Measurements from ENCODE around the gene BAAT.
"Not testable (repeated sequence)": the region's sequence is repeated elsewhere in the genome, so short reads cannot be mapped to it uniquely, and the experiment has no call there.

BAAT gene

DNA sequence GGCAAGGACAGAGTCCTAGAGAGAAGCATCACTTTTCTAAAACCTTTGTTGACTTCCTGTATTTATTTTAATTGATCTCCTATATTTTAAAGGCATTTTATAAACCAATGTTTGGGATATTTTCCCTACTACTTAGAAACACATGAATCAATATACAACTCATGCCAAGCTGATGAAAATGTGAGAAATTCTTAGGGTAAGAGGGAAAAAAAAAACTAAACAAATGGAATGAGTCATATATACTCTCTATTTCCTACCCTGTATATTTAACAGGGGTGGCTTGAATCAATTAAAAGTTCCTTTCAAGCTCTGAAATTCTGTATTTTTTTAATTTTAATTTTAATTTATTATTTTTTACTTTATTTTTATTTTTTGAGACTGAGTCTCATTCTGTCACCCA is 19.6 kb downstream of the BAAT start:
- no peak for DNase-seq (ENCODE audit: low read depth in 1 of 2, low spot score in 1 of 2)

DNA sequence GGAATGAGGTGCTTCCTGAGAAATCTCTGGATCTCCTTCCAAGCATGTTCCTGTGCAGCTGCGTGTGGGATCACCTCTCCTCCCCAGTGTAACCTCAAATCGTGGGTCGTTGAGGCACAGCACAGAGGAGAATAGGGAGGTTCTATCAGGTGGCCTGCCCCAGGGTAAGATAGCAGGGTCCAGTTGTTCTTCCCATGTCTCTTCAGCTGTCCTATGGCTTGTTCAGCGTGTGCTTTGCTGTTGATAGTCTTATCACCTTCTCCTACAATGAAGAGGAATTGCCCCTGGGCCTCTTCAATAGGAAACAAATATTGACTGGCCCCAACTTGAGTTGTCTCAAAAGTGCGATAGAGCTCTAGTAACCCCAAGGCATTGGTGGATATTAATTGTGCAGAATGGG is 22.4 kb downstream of the BAAT start:
- DNase-seq (ENCODE audit: low read depth in 1 of 2, low spot score in 1 of 2): no peak

DNA sequence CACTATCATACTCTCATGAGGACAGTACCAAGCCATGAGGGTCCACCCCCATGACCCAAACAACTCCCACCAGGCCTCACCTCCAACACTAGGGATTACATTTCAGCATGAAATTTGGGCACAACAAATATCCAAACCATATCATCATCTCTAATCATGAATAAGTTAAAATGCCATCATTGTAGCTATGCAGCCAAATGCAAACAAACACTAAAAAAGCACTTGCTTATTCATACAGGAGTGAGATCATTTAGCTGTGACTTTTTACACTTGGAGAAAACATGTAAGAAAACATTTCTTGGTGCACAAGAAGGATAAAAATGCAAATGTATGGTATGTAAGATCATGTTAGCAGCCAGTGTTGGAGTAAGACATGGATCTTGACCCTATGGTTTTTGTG is 24.2 kb downstream of the BAAT start:
- DNase-seq (ENCODE audit: low read depth in 1 of 2, low spot score in 1 of 2): no peak

DNA sequence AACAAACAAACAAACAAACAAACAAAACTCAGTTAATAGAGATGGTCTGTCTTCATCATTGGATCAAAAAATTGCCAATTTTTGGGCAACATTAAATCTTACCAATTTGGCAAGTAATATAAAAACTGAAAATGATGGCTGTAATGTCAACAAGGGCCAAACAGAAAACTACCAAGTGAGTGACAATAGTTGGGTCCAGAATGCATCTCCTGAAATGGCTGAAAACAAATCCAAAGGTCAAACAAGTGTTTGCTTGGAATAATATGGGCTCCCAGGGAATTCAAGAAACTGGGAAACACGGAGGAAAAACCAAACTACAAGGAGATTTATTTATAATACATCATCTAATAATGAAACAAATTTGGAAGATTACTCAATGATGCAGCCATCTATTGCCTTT is 25.1 kb downstream of the BAAT start:
- DNase-seq (ENCODE audit: low read depth in 1 of 2, low spot score in 1 of 2): no peak

DNA sequence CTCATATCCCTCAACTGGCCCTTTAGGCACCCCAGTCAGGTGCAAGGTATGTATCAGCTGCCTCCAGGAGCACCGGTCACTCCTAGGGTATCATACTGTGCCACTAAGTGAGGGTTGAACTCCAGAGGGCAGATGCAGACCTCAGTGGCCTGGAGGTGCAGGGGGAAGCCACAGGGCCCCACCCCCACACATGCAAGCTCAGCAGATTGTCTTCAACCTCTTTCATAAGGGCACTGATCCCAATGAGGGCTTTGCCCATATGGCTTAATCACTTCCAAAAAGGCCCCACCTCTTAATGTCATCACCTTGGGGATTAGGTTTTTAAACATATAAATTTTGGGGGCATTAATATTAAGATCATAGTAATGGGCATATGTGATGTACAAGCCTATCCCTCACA is 28.2 kb downstream of the BAAT start:
- no peak for DNase-seq (ENCODE audit: low read depth in 1 of 2, low spot score in 1 of 2)

DNA sequence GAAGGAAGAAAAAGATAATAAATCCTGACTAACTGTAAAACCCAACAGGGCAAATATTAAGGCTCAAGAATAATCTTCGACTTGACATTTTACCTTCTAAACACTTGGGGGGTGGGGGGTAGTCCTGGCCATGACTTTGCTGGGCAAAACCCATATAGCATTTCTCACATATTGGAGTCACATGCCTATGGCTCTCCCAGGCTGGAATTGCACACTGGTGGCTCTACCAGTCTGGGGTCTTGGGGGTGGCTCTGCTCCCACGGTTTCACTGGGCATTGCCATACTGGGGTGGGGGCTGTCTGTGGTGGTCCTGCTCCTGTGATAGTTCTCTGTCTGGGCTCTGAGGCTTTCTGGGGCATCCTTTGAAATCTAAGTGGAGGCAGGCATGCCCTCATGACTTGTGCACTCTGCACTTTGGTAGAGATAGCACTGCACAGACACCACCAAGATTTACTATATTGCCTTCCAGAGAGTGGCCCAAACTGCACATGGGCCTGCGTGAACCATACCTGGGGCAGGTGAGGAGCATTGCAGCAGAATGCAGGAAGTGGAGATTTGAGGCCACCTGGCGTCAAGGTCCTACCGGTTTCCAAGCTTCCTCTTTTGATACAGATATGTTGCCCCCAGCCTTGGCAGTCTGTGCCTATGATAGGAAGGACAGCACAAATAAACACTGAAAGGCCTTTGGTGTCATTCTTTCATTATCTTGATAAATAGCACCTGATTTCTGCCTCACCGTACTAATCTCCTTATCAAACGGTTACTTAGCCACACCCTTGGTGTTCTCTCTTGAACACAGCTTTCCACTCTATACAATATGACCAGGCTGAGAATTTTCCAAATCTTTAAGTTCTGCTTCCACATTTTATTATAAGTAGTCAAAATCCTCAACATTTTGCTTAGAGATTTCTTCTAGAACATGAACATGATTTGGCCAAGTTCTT is 29.8 kb downstream of the BAAT start:
- DNase-seq (ENCODE audit: low read depth in 1 of 2, low spot score in 1 of 2): no peak

DNA sequence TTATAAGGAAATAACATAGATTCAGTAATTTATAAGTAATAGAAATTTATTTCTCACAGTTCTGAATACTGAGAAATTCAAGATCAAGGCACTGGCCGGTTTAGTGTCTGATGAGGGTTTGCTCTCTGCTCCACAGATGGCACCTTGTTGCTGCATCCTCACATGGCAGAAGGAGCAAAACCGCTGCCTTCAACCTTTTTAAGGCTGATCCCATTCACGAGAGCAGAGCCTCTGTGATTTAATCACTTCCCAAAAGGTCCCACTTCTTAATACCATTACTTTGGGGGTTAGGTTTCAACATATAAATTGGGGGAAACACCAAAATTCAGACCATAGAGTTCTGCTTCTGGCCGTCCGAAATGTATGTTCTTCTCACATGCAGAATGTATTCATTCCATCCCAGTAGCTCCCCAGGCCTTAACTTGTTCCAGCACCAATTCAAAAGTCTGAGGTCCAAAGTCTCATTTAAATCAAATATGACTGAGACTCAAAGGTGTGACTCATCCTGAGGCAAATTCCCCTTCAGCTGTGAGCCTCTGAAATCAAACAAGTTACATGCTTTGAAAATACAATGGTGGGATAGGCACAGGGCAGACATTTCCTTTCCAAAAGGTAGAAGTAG is 30.6 kb downstream of the BAAT start:
- DNase-seq (ENCODE audit: low read depth in 1 of 2, low spot score in 1 of 2): no peak

DNA sequence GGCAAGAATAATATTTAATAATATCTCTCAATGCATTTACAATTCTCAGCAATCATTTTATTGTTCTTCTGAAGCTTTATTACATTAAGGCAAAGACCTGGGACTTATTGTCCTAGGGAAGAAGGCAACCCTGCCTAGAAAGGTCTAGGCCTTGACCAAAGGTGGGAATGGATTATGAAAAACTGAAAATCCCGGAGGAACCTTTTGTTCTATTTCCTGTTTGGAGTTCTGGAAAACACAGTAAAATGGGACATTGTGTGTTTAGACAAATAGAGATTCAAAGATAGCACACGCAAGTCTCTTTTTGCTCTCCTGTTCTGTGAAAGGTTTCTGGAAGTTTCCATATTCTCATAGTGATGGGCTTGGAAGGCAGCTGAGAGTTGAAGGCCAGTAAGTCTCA is 31.1 kb downstream of the BAAT start:
- no peak for DNase-seq (ENCODE audit: low read depth in 1 of 2, low spot score in 1 of 2)

DNA sequence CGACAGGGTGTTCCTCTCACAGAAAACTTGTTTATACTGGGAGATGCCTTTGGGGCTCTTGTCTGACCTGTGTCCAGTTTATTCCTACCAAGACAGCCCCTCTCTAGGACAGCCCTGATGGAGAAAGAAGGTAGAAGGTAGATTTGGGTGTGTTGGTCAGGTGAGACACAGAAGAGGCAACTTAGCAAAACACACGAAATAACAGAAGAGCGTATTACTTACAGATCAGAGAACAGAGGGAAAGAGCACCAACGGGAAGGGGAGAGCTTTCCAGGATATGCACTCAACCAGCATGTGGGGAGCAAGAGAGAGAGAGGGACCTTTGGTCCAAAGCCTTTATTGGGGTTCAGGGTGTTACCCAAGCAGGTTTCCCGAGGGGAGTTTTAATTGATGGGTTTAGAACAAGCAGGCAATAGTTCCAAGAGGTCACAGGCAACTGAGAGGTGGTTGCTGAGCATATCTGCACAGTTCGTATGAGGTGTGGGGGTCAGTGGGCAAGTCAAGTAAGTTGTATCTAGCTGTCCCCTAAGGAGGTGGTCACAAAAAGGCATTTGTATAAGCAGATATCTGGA is 31.8 kb downstream of the BAAT start:
- DNase-seq (ENCODE audit: low read depth in 1 of 2, low spot score in 1 of 2): no peak

DNA sequence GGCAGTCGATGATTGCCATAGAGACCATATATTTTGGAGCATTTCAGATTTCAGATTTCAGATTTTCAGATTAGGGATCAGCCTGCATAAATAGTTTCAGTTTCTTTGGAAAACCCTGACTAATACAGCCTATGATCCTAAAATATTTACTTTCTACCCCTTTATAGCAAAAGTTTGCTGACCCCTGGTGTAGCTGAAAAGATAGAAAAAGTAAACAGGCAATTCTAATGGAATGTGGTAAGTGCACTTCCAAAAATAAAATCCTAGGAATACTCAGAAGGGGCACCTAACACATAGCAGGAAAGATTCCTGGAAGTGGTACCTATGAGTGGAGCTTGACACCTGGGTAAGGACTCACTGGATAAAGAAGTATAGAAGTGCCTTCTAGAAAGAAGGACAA is 34.5 kb downstream of the BAAT start:
- DNase-seq (ENCODE audit: low read depth in 1 of 2, low spot score in 1 of 2): no peak

DNA sequence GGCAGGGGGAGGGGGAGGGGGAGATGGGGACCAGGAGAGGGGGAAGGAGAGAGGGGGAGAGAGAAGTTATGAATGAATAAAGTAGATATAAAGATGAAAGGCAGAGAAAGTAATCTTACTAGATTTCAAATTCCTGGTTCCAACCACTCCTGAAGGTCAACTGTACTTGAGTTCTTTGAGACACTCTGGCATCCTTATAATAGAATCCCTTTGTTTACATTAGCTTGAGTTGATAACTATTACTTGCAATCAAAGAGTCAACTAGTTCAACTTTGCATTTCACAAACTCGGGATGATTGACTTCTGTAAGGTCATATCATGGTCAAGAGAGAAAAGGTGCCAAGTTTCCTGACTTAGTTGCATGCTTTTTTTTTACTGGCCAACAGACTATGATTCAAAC is 42.2 kb downstream of the BAAT start:
- no peak for DNase-seq (ENCODE audit: low read depth in 1 of 2, low spot score in 1 of 2)

DNA sequence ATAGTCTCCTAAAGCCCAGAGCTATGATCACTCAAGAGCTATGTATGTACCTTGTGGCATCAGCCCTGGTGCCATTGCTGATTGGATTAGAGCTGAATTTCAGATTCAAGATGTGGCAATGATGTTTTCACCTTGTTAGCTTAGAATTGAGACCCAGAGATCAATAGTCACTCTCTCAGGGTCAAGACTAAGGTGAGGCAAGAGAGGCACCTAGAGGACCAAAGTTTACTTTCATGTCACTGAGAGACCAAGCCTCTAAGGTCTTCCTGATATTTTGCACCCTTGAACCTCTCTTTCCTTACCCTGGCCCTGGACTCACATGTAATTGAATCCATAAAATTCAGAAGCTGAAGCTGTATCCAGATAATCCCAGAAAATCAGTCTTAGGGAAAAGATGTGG is 42.8 kb downstream of the BAAT start:
- DNase-seq (ENCODE audit: low read depth in 1 of 2, low spot score in 1 of 2): no peak

DNA sequence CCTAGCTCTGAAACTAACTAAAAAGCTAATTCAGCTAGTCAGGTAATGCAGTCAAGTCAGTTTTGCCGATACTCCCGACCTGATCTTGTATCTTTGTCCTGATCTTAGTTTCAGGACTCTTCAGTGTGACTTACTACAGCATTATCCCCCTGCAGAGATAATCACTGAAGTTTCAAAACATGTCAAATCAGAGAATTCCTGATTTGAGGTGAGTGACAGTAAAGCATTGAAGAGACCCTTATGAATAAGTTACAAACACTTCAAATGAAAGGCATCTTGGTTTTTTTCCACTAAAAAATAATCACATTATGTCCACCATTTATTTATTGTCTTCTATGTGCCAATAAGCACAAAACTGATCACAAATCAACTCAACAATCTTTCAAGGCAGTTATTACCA is 47.6 kb downstream of the BAAT start:
- DNase-seq (ENCODE audit: low read depth in 1 of 2, low spot score in 1 of 2): no peak

DNA sequence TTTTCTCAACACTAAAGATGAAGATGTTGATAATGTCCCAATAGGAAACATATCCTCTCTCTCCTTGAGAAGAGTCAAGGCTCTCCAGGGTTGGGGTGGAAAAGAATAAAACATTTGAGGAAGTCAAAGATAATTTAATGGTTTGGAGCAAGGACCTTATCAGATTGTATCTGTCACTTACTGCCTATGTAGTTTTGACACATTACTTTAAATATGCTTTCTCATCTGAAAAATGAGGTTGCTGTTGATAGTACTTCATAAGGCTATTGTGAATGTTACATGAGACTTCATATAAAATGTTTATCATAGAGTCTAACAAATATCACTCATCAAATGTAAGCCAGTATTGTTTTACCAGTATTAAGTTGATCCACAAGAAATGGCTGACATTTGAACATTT is 48.7 kb downstream of the BAAT start:
- no peak for DNase-seq (ENCODE audit: low read depth in 1 of 2, low spot score in 1 of 2)

DNA sequence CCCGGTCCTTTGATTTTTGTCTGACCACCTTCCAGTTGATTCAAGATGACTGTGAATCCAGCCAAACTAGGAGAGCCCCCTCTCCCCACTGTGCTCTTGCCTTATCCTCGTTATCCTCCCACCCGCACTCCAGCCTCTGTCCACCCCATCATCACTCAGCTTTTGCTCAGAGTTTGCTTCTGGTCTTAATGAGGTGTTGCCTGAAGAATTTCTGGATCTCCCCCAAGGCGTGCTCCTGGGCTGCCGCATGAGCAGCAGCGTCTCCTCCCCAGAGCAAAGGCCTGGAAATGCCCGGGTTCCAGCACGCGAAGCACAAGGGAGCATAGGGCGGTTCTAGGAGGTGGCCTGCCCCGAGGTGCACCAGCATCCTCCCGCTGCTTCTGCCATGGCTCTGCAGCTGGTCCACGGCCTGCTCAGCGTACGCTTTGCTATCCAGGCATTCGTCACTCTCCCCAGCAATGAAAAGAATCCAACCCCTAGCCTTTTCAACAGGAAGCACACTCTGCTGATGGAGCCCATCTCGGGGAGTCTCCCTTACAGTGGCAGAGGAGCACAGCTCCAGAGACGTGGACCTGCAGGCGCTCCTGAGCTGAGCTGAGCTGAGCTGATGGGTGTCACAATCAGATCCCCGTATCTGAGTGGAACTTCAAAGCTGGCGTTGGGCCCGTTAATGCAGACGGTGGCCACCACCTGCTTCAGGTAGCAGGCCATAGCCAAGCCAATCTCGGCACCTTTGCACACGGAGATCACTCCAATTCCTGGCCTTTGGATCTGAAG is 50.7 kb downstream of the BAAT start:
- no peak for DNase-seq (ENCODE audit: low read depth in 1 of 2, low spot score in 1 of 2)

DNA sequence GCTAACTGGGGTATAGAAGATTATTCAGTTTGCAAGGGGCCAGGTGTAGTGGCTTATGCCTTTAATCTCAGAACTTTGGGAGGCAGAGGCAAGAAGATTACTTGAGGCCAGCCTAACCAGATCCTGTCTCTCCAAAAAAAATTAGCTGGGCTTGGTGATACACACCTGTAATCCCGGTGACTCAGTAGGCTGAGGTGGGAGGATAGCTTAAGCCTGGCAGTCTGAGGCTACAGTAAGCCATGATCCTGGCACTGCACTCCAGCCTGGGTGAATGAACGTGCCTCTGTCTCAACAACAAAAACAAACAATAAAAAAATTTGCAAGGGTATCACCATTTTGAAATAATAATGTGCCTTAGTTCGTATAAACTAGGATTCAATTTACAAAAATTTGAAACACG is 51.3 kb downstream of the BAAT start:
- DNase-seq (ENCODE audit: low read depth in 1 of 2, low spot score in 1 of 2): no peak

DNA sequence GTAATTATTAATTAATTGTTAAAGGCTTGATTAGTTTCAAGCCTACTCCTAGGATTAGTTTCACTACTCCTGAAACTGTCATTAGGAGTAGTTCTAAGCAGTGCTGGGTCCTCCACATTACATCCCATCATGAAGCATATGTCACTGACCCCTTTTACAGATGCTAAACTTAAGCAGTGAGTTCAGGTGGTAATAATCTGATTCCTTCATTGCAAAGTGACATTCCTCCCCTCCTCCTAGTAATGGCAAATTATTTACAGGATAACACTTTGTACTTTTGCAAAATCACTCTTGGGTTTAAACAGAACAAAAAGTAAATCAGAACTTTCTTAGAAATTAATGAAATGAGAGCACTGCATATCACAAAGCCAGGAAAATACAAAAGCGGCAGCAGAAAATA is 52.4 kb downstream of the BAAT start:
- no peak for DNase-seq (ENCODE audit: low read depth in 1 of 2, low spot score in 1 of 2)

DNA sequence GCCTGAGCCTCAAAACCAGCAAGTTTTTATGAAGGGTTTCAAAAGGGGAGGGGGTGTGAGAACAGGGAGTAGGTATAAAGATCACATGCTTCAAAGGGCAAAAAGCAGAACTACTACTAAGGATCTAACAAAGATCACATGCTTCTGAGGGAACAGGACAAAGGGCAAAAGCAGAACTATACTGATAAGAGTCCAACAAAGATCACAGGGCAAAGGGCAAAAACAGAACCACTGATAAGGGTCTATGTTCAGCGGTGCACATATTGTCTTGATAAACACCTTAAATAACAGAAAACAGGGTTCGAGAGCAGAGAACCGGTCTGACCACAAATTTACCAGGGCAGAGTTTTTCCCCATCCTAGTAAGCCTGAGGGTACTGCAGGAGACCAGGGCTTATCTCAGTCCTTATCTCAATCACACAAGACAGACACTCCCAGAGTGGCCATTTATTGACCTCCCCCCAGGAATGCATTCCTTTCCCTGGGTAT is 57.3 kb downstream of the BAAT start:
- DNase-seq (ENCODE audit: low read depth in 1 of 2, low spot score in 1 of 2): not testable (repeated sequence)

DNA sequence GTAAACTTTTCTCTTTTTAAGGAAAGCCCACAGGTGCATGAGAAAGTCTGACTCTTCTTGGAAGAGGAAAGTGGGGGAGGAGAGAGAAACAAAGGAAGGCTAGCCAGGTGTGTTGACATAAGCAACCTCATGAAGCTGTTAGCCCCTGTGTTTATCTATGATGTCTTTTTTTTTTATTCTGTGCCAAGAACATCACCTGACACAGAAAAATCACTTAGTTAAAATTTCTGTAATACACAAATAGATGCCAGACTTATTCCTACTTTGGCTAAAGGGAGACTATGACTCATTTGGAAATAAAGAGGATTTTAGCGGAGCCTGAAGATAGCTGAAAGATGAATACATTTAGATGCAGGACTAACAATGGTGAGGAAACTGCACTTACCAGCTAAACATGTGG is 58.3 kb downstream of the BAAT start:
- no peak for DNase-seq (ENCODE audit: low read depth in 1 of 2, low spot score in 1 of 2)

DNA sequence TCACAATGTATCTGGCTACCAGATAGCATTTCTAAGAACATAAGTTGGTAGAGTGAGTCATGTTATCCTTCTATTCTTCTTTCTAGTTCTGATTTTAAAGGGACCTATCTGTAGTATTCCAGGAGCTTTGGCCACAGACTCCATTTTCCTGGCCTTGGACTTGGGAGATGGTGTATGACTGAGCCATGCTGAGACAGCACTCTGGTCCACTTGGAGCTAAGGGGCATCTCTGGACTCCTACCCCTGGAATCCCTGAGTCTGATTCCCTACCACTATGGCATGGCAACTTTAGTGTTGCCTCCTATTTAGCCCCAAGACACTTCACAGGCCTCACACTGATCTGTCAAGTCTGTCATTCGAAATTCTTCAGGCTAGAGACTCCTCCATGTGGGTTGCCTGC is 58.8 kb downstream of the BAAT start:
- no peak for DNase-seq (ENCODE audit: low read depth in 1 of 2, low spot score in 1 of 2)

DNA sequence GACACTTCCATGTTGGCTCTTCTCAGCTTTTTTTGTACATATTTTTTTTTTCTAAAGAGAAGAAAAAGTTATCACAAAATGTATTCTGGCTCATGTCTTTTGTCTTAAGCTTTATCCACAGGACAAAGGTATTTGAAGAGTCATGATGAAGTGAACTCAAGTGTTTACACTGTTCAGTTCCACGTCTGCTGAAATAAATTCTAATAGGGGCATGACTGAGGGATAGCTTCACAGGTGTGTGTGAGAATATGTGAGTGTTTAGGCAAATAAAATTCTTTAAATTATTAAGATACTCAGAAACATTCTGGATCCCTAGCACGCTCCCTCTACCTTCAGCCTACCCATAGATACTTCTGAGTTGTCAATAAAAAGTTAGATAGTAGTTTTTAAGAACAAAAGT is 59.8 kb downstream of the BAAT start:
- DNase-seq (ENCODE audit: low read depth in 1 of 2, low spot score in 1 of 2): no peak

All from stimulated activated CD4-positive, alpha-beta T cell treated with anti-CD3 and anti-CD28 coated beads, Interleukin-15, amount 100 ng/mL, for 1 hour (primary cell).